Esophagus muscularis mucosa (tissue), 4 donors: Measurements from ENCODE around the gene RGS12. TPM values are rescaled to one million over a fixed set of nuclear protein-coding genes. Genes with fewer than 3 reads are reported as not detected.

Experiments
- DNase-seq: peaks from one replicate; pipeline ENCODE4 v3.0.0-alpha.2; 2017; ENCODE audit errors: extremely low spot score
- H3K27ac ChIP-seq, 4 donors: fragments of 200-600 bp; sonication (generic); replicated peaks in 1 of 4; 1 replicate in 3 of 4; 2 replicates in 1 of 4; pipeline ENCODE4 v1.5.1; 2016 to 2019; ENCODE audit warnings: mild to moderate bottlenecking in 1 of 4
- H3K27me3 ChIP-seq, 4 donors: fragments of 200-600 bp; sonication (generic); one replicate each; pipeline versions ENCODE4 v1.5.1 to v1.6.0; 2016 to 2019
- H3K36me3 ChIP-seq, 4 donors: fragments of 200-600 bp; sonication (generic); one replicate each; pipeline ENCODE4 v1.5.1; 2016 to 2019
- H3K4me1 ChIP-seq, 4 donors: fragments of 200-600 bp; sonication (generic); one replicate each; pipeline ENCODE4 v1.5.1; 2016 to 2019
- H3K4me3 ChIP-seq, 4 donors: fragments of 200-600 bp; sonication (generic); 1 replicate in 2 of 4; 2 replicates in 2 of 4; pipeline ENCODE4 v1.5.1; 2016 to 2019; ENCODE audit warnings: mild to moderate bottlenecking in 4 of 4, moderate library complexity in 1 of 4
- H3K9me3 ChIP-seq, 4 donors: fragments of 200-600 bp; sonication (generic); 1 replicate in 3 of 4; 2 replicates in 1 of 4; pipeline ENCODE4 v1.5.1; 2016 to 2019
- EP300 ChIP-seq: sonication (generic); formaldehyde crosslinking; IDR thresholded peaks from one replicate; pipeline ENCODE4 v1.6.1; 2017; ENCODE audit warnings: antibody characterized with exemption
- POLR2A ChIP-seq: fragments of 450-650 bp; IDR thresholded peaks from one replicate; pipeline ENCODE4 v1.6.1; 2017; ENCODE audit warnings: antibody characterized with exemption, moderate library complexity, mild to moderate bottlenecking, low read depth
- POLR2AphosphoS5 ChIP-seq, 2 donors: sonication (generic); formaldehyde crosslinking; IDR thresholded peaks; one replicate each; pipeline ENCODE4 v1.6.1; 2017; ENCODE audit warnings: antibody characterized with exemption in 2 of 2
- WGBS: methylation state at CpG from one replicate; pipeline ENCODE4 v1.1.5; 2018; 5-methylcytosine and 5-hydroxymethylcytosine counted together
- intact Hi-C: fragments of 100-400 bp; cut with DNase I; formaldehyde crosslinking; loops from one replicate; pipeline ENCODE4 v1.15.1; 2023
- total RNA-seq, 4 donors: library from RNA; depleted of rRNA; stranded (reverse); fragments of >200 nt; gene quantifications; one replicate each; pipeline versions ENCODE4 v1.1.0 to v1.2.1, GENCODE V29; 2016
- TF ChIP-seq, protein P1 (sequence below), 3 experiments: fragments of 200-600 bp in 2 of 3; fragments of 450-650 bp in 1 of 3; sonication (generic) in 2 of 3; IDR thresholded peaks; one replicate each; pipeline ENCODE4 v1.5.1; 2017 to 2019; ENCODE audit warnings: antibody characterized with exemption in 3 of 3, mild to moderate bottlenecking in 2 of 3, moderate library complexity in 1 of 3

Gene RGS12
- total RNA-seq, 4 donors from 2014 or later, result 16.2 to 23.0 (median 19.2) TPM

DNA sequence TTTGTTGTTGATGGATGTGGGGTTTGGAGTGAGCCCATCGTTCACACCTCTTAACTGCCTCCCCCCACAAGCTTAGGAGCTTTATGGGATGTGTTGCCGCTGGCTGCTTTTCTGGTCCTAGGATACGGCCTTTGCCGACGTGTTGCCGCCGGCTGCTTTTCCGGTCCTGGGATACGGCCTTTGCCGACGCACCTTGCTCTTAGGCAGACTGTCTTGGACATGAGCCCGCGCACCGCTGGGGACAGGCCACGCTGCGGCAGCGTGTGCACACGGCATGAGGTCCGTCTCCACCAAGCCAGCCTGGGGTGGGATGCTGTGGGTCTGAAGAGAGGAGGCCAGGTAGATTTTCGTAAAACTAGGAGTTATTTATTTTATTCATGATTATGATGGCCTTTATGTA is 14.2 kb downstream of the RGS12 start:
- intact Hi-C loops, result no loop called here
- H3K4me1 ChIP-seq, result peaks cover 23 to 71% (median 44%) of the 10 kb centered on the region in 4 donors

DNA sequence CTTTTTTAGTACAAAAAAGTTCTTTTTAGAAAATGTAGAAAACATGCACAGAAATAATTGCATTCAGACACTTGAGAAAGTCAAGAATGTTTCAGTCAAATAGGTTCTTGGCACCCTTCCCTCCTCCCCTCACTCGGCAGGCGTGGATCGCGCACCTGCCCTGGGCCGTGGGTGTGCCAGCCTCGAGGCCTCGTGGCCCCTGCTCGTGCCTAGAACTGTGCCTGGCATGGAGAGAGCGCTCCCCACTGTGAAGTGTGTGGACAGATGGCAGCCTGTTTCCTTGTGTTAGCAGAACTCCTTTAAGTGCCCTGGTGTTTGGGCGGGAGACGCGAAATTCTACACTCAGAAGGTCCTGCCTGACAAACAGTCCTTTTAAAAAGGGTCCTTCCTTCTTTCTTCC is 14.7 kb downstream of the RGS12 start:
- no peak overlapping the region for H3K4me3 ChIP-seq
- intact Hi-C loops, result no loop called here
- DNase-seq, result no peak
- WGBS, result 89% methylated on average over 12 of the region's 12 CpGs
- no peaks in the 10 kb centered on the region for H3K36me3 ChIP-seq
- TF ChIP-seq, protein P1, sequence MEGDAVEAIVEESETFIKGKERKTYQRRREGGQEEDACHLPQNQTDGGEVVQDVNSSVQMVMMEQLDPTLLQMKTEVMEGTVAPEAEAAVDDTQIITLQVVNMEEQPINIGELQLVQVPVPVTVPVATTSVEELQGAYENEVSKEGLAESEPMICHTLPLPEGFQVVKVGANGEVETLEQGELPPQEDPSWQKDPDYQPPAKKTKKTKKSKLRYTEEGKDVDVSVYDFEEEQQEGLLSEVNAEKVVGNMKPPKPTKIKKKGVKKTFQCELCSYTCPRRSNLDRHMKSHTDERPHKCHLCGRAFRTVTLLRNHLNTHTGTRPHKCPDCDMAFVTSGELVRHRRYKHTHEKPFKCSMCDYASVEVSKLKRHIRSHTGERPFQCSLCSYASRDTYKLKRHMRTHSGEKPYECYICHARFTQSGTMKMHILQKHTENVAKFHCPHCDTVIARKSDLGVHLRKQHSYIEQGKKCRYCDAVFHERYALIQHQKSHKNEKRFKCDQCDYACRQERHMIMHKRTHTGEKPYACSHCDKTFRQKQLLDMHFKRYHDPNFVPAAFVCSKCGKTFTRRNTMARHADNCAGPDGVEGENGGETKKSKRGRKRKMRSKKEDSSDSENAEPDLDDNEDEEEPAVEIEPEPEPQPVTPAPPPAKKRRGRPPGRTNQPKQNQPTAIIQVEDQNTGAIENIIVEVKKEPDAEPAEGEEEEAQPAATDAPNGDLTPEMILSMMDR (IDR thresholded peaks at IDR 0.05), result no peak
- TF ChIP-seq EP300 (no peak), POLR2AphosphoS5 (IDR thresholded peaks at IDR 0.05) (no peak), POLR2A (no peak)
- H3K9me3 ChIP-seq, result no peaks in the 10 kb centered on the region
- peaks cover 23 to 66% (median 39%) of the 10 kb centered on the region in 4 donors for H3K4me1 ChIP-seq
- no peaks in the 10 kb centered on the region for H3K27me3 ChIP-seq
- no peak overlapping the region for H3K27ac ChIP-seq

More for the DNA sequence above, 14.2 kb downstream of the RGS12 start:
- no peak overlapping the region for H3K4me3 ChIP-seq
- no peaks in the 10 kb centered on the region for H3K9me3 ChIP-seq
- WGBS, result 95% methylated on average over 20 of the region's 20 CpGs
- no peak overlapping the region for H3K27ac ChIP-seq
- no peaks in the 10 kb centered on the region for H3K36me3 ChIP-seq
- no peak for DNase-seq
- TF ChIP-seq EP300, result no peak
- TF ChIP-seq, protein P1 (IDR thresholded peaks at IDR 0.05), result no peak
- TF ChIP-seq POLR2A, result no peak
- no peak for TF ChIP-seq POLR2AphosphoS5 (IDR thresholded peaks at IDR 0.05)
- H3K27me3 ChIP-seq, result no peaks in the 10 kb centered on the region

GRCh38 chr4:3307891-3308575 is 15.2 kb downstream of the RGS12 start:
- WGBS, result 95% methylated on average over 28 of the region's 31 CpGs
- Histone ChIP-seq H3K4me3 (no peak overlapping the region), H3K9me3 (no peaks in the 10 kb centered on the region), H3K4me1 (peaks cover 23 to 64% (median 37%) of the 10 kb centered on the region in 4 donors), H3K27ac (no peak overlapping the region), H3K27me3 (no peaks in the 10 kb centered on the region), H3K36me3 (no peaks in the 10 kb centered on the region)
- TF ChIP-seq EP300 (no peak), POLR2A (no peak), POLR2AphosphoS5 (IDR thresholded peaks at IDR 0.05) (no peak)
- TF ChIP-seq, protein P1 (IDR thresholded peaks at IDR 0.05), result no peak
- intact Hi-C loops, result no loop called here
- no peak for DNase-seq

DNA sequence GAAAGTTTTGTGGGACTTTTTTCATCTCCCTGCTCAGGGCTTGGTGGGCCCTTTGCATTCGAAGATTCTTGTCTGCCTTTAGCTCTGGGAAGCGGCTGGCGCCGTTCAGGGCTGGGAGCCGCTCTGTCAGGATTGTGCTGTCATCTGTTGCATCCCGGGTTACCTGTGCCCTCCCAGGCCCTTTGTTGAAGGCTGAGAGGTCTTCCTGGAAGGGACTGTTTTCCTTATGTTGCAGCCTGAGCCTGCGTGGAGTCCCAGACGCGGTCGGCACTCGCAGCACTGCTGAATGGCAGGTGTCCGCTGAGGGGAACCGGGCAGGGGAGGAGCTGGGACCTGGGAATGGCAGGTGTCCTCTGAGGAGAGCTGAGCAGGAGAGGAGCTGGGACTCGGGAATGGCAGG is 15.9 kb downstream of the RGS12 start:
- H3K36me3 ChIP-seq, result no peaks in the 10 kb centered on the region
- peaks cover 23 to 57% (median 37%) of the 10 kb centered on the region in 4 donors for H3K4me1 ChIP-seq
- H3K27ac ChIP-seq, result no peak overlapping the region
- WGBS, result 82% methylated on average over 14 of the region's 14 CpGs
- no peak for DNase-seq
- no peak overlapping the region for H3K4me3 ChIP-seq
- no peaks in the 10 kb centered on the region for H3K9me3 ChIP-seq
- TF ChIP-seq POLR2AphosphoS5 (IDR thresholded peaks at IDR 0.05) (no peak), POLR2A (no peak), EP300 (no peak)
- TF ChIP-seq, protein P1 (IDR thresholded peaks at IDR 0.05), result no peak
- intact Hi-C loops, result no loop called here
- no peaks in the 10 kb centered on the region for H3K27me3 ChIP-seq
